Progenitor cell of endocrine pancreas (in vitro differentiated cells): ENCODE data around the gene CIAO3. TPM values are rescaled to one million over a fixed set of nuclear protein-coding genes. Genes with fewer than 3 reads are reported as not detected.

Source experiments
- DNase-seq: peaks from one replicate; pipeline ENCODE4 v3.0.0; 2021; ENCODE audit warnings: low spot score; ENCODE audit not compliant: unreplicated experiment
- H3K27ac Mint-ChIP-seq: 2 replicates; pipeline ENCODE4 v1.8.0; 2021; ENCODE audit warnings: mild to moderate bottlenecking, moderate library complexity, mixed read lengths
- H3K27me3 Mint-ChIP-seq: 2 replicates; pipeline ENCODE4 v1.8.0; 2021; ENCODE audit warnings: mixed read lengths
- H3K36me3 Mint-ChIP-seq: 2 replicates; pipeline ENCODE4 v1.8.0; 2022; ENCODE audit warnings: mixed read lengths; ENCODE audit not compliant: insufficient read depth
- H3K4me1 Mint-ChIP-seq: 2 replicates; pipeline ENCODE4 v1.8.0; 2021; ENCODE audit warnings: low read depth, mixed read lengths
- H3K4me3 Mint-ChIP-seq: 2 replicates; pipeline ENCODE4 v1.8.0; 2021; ENCODE audit warnings: low read depth, mild to moderate bottlenecking, moderate library complexity, mixed read lengths
- H3K9me3 Mint-ChIP-seq: 2 replicates; pipeline ENCODE4 v1.8.0; 2021; ENCODE audit warnings: low read depth, mixed read lengths
- total RNA-seq: library from RNA; stranded (reverse); gene quantifications from 2 replicates; pipeline ENCODE4 v1.2.1, GENCODE V29; 2021
- TF ChIP-seq, protein P1 (sequence below): fragments of 200-600 bp; sonication (generic); IDR thresholded peaks from one replicate; pipeline ENCODE4 v1.5.0; 2021; ENCODE audit warnings: antibody characterized with exemption, mild to moderate bottlenecking; ENCODE audit not compliant: unreplicated experiment

CIAO3 gene
- total RNA-seq, 1 donor from 2014 or later: 44.0 TPM

DNA sequence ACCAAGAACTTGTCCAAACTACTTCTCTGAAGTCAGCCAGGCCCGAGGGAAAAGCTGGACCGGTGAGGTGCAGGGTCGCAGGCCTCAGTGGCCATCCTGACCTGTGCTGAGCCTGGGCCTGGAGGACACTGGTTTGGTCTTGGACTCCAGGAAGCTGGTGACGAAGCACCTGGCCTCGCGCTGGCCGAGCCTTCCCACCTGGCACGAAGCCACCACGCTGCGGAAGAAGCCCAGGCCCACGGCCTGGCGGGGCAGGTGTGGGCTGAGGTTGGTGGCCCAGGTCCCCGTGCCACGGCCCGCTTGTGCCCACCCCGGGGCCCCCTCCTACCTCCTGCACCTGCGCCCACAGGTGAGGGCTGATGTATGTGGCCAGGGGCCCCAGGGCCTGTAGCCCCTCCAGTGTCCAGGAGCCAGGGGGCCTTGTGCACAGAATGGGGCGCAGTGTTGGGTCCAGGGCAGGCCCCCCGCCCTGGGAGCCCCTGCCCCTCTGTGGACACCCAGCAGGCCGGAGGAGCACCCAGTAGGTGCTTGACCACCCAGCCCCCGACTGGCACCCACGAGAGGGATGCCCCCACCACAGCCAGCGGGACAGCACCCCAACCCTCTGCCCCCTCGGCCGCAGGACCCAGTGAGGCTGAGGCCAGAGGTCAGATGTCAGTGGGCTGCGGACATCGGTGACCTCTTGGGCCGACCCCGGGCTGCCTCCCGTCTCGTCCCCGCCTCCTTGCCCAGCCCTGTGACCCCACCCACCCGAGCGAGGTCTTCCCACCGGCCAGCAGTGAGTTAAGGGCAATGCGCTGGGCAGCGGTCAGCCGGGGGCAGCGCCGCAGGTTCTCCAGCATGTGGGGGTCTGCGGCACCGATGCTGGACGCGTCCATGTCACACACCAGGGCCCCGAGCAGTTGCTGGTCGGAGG lies 33.5 kb upstream of the CIAO3 start:
- Mint-ChIP-seq H3K4me1 (no peaks in the 10 kb centered on the region), H3K36me3 (no peaks in the 10 kb centered on the region), H3K9me3 (no peaks in the 10 kb centered on the region), H3K27ac (no peak overlapping the region), H3K4me3 (no peak overlapping the region), H3K27me3 (peaks cover 4% of the 10 kb centered on the region)
- TF ChIP-seq, protein P1, sequence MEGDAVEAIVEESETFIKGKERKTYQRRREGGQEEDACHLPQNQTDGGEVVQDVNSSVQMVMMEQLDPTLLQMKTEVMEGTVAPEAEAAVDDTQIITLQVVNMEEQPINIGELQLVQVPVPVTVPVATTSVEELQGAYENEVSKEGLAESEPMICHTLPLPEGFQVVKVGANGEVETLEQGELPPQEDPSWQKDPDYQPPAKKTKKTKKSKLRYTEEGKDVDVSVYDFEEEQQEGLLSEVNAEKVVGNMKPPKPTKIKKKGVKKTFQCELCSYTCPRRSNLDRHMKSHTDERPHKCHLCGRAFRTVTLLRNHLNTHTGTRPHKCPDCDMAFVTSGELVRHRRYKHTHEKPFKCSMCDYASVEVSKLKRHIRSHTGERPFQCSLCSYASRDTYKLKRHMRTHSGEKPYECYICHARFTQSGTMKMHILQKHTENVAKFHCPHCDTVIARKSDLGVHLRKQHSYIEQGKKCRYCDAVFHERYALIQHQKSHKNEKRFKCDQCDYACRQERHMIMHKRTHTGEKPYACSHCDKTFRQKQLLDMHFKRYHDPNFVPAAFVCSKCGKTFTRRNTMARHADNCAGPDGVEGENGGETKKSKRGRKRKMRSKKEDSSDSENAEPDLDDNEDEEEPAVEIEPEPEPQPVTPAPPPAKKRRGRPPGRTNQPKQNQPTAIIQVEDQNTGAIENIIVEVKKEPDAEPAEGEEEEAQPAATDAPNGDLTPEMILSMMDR: no peak
- no peak for DNase-seq

DNA sequence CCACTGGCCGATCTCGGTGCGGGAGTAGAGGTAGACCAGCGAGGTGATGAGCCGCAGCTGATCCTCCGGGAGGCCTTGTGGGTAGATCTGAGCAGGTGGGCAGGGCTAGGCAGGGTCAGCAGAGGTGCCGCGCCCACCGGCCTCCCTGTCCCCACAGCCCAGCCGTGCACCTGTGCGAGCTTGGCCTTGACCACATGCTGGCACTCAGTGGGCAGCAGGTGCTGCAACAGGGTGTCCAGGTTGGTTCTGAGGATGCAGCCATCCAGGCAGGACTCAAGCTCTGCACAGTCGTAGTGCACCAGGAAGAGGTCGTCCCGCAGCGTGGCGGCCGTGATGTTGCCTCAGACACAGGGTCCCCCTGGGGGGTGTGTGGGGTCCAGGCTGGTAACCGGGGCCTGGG lies 32.2 kb upstream of the CIAO3 start:
- H3K27ac Mint-ChIP-seq: no peak overlapping the region
- H3K4me3 Mint-ChIP-seq: no peak overlapping the region
- DNase-seq: no peak
- H3K9me3 Mint-ChIP-seq: no peaks in the 10 kb centered on the region
- H3K36me3 Mint-ChIP-seq: no peaks in the 10 kb centered on the region
- H3K27me3 Mint-ChIP-seq: peaks cover 4% of the 10 kb centered on the region
- no peaks in the 10 kb centered on the region for H3K4me1 Mint-ChIP-seq
- TF ChIP-seq, protein P1: no peak

DNA sequence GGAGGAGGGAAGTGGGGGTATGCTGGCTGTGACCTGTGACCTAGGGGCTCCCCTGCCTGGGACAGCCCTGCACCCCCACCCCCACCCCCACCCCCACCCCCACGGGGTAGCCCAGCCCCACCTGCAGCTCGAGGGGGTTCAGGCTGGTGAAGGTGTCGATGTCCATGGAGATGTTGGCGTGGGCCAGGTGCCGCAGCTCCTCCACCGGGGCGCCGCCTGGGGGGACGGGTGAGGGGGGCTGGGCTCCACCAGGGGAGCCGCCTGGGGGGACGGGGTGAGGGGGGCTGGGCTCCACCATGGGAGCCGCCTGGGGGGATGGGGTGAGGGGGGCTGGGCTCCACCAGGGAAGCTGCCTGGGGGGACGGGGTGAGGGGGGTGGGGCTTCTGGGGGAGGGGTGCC lies 29.6 kb upstream of the CIAO3 start:
- Mint-ChIP-seq H3K27me3 (no peaks in the 10 kb centered on the region), H3K4me1 (no peaks in the 10 kb centered on the region), H3K27ac (no peak overlapping the region), H3K36me3 (no peaks in the 10 kb centered on the region), H3K9me3 (no peaks in the 10 kb centered on the region), H3K4me3 (no peak overlapping the region)
- TF ChIP-seq, protein P1: no peak
- DNase-seq: no peak

DNA sequence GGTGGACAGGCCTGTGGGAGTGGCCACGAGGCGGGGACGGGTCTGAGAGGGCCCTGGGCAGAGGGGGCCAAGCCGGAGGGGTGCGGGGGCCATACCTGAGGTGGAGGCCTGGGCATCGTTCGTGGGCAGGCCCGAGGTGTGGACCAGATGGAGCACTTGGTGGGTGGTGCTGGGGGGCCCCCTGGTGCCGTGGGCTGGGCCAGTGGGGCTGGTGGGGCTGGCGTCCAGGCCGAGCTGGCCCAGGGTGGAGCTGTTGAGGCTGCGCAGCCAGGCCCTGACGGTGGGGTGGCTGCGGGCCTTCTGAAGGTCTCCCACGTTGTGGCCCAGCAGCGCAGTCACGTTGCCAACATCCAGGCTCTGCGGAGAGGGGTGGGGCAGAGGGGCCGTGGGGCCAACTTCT lies 29.1 kb upstream of the CIAO3 start:
- DNase-seq: no peak
- Mint-ChIP-seq H3K27ac (no peak overlapping the region), H3K4me1 (no peaks in the 10 kb centered on the region), H3K4me3 (no peak overlapping the region), H3K36me3 (no peaks in the 10 kb centered on the region), H3K9me3 (no peaks in the 10 kb centered on the region), H3K27me3 (no peaks in the 10 kb centered on the region)
- TF ChIP-seq, protein P1: no peak

DNA sequence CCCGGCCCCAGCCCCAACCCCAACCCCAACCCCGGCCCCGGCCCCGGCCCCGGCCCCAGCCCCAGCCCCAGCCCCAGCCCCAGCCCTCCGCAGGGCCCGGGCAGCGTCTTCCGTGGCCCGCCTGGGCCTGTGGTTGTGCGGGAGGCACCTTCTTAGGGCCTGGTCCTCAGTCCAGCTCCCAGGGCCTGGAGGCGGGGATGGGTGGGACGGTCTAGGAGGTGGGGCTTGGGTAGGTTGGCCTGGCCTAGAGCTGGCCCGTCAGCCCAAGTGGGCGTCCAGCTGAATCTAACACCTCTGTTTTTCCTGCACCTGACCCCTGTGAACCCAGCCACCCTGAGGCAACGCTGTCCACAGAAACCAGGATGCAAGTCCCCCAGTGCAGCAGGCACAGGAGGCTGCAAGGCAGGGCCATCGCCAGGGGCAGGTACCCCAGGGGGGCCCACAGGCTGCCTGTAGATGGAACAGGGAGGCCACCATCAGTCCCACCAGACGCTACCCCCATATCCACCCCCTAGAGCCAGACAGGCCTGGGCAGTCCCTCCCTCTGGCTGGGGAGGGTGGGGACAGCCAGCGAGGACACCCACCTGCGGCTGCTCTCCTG lies 28.5 kb upstream of the CIAO3 start:
- H3K9me3 Mint-ChIP-seq: no peaks in the 10 kb centered on the region
- DNase-seq: no peak
- H3K27me3 Mint-ChIP-seq: no peaks in the 10 kb centered on the region
- H3K27ac Mint-ChIP-seq: no peak overlapping the region
- TF ChIP-seq, protein P1: no peak
- no peaks in the 10 kb centered on the region for H3K36me3 Mint-ChIP-seq
- H3K4me3 Mint-ChIP-seq: no peak overlapping the region
- H3K4me1 Mint-ChIP-seq: no peaks in the 10 kb centered on the region
